ENCODE data around the gene DTNBP1. TPM values are rescaled to one million over a fixed set of nuclear protein-coding genes. Genes with fewer than 3 reads are reported as not detected.

DTNBP1 gene
- total and polyA plus RNA-seq, 2 donors (not counting 3 experiments of a cell fraction or from before 2014, with no cell fraction given): 24.3 to 28.9 TPM

DNA sequence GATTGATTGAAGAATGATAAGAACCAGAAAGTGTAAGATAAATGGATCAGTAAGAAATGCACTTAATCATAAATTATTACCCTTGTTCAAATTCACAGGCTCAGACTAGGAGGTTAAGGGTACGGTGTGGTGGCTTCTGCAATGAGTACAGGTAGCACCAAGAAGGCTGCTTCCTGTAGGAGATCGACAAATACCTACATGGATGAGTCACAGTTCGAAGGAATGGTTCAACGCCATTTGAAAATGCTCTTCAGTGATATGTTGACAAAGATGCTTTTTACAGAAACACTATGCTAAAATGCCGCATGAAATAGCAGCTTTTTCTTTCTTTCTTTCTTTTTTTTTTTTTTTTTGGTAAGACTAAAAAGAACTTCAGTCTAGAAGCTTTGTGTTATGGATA, 116.2 kb downstream of the DTNBP1 start:
- DNase-seq (ENCODE audit: low read depth, low spot score): no peak
- no peaks in the 10 kb centered on the region for H3K36me3 ChIP-seq (ENCODE audit: control insufficient read depth in 2 of 2, extremely low read depth in 1 of 2, insufficient read depth in 2 of 2, low read length in 2 of 2)
- FAIRE-seq: no peak
- intact Hi-C loops (cut with micrococcal nuclease) (no loop called here), dilution Hi-C loops (cut with MboI; ENCODE audit: extremely low pct_ligation_motif_present, low sequenced_read_pairs) (no loop called here)
- no TSS peak for BruUV-seq (replicated peaks)
- no peaks in the 10 kb centered on the region for H3K79me2 ChIP-seq (ENCODE audit: control insufficient read depth, insufficient read depth, low read length)
- no peak overlapping the region for H3K9ac ChIP-seq (replicated peaks; ENCODE audit: extremely low read depth, insufficient read depth, low read length)
- no peak overlapping the region for H3K27ac ChIP-seq (ENCODE audit: insufficient read depth, low read depth, low read length)
- H2AFZ ChIP-seq (ENCODE audit: low read depth, low read length): no peak overlapping the region
- TF ChIP-seq POLR2A (IDR thresholded peaks at IDR 0.05; ENCODE audit: low read depth, low read length): no peak
- no peak for TF ChIP-seq FOS (IDR thresholded peaks at IDR 0.05; ENCODE audit: borderline replicate concordance, insufficient read depth, low read length)
- no peak for TF ChIP-seq MAX (IDR thresholded peaks at IDR 0.05; ENCODE audit: insufficient read depth, insufficient read length)
- no peak for TF ChIP-seq EZH2 (IDR thresholded peaks at IDR 0.05; ENCODE audit: borderline replicate concordance, low read depth, low read length, severe bottlenecking)
- no peak for TF ChIP-seq MYC (IDR thresholded peaks at IDR 0.05; ENCODE audit: low read depth, low read length)
- TF ChIP-seq, protein P1, sequence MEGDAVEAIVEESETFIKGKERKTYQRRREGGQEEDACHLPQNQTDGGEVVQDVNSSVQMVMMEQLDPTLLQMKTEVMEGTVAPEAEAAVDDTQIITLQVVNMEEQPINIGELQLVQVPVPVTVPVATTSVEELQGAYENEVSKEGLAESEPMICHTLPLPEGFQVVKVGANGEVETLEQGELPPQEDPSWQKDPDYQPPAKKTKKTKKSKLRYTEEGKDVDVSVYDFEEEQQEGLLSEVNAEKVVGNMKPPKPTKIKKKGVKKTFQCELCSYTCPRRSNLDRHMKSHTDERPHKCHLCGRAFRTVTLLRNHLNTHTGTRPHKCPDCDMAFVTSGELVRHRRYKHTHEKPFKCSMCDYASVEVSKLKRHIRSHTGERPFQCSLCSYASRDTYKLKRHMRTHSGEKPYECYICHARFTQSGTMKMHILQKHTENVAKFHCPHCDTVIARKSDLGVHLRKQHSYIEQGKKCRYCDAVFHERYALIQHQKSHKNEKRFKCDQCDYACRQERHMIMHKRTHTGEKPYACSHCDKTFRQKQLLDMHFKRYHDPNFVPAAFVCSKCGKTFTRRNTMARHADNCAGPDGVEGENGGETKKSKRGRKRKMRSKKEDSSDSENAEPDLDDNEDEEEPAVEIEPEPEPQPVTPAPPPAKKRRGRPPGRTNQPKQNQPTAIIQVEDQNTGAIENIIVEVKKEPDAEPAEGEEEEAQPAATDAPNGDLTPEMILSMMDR (IDR thresholded peaks at IDR 0.05; ENCODE audit: extremely low read depth in 1 of 2, insufficient read depth in 1 of 2, low read depth in 1 of 2, low read length in 2 of 2): no peak
- TF ChIP-seq JUN (IDR thresholded peaks at IDR 0.05; ENCODE audit: borderline replicate concordance, insufficient read depth, insufficient read length, low read depth): no peak
- no peak for TF ChIP-seq POLR2AphosphoS5 (IDR thresholded peaks at IDR 0.05; ENCODE audit: insufficient read depth, low read depth, low read length)
- no peak for TF ChIP-seq GATA2 (IDR thresholded peaks at IDR 0.05; ENCODE audit: insufficient read depth, insufficient read length, low read depth, low read length)
- H3K4me3 ChIP-seq (replicated peaks in 1 of 3; ENCODE audit: insufficient read depth in 1 of 3, low read depth in 1 of 3, low read length in 3 of 3): no peak overlapping the region
- no peaks in the 10 kb centered on the region for H4K20me1 ChIP-seq (replicated peaks; ENCODE audit: control insufficient read depth, extremely low read depth, insufficient read depth, low read length)
- POLR2A ChIA-PET: no interaction called here
- H3K27me3 ChIP-seq (ENCODE audit: control insufficient read depth in 2 of 2, insufficient read depth in 2 of 2, low read length in 2 of 2): no peaks in the 10 kb centered on the region
- H3K4me2 ChIP-seq (ENCODE audit: insufficient read depth, low read length): no peak overlapping the region
- CTCF ChIA-PET: no interaction called here
- peaks cover 25% of the 10 kb centered on the region for H3K4me1 ChIP-seq (ENCODE audit: control insufficient read depth, extremely low read depth, insufficient read depth, low read length)
- H3K9me3 ChIP-seq (replicated peaks; ENCODE audit: control insufficient read depth, insufficient read depth, low read length): no peaks in the 10 kb centered on the region
- no peaks in the 10 kb centered on the region for H3K9me1 ChIP-seq (replicated peaks; ENCODE audit: control insufficient read depth, extremely low read depth, insufficient read depth, low read length)
